WTC11 (cell line): ENCODE results near the gene BCAS3. TPM values are rescaled to one million over a fixed set of nuclear protein-coding genes. Genes with fewer than 3 reads are reported as not detected.

Source experiments
- ATAC-seq: fragments of 200-7000 bp; cut with Tn5 transposase; 2 replicates; pipeline ENCODE4 v1.10.0; 2021; ENCODE audit warnings: mild to moderate bottlenecking, moderate library complexity
- CTCF ChIA-PET: fragments of 300-600 bp; sonication (Branson Sonifier 250); formaldehyde crosslinking; loops from one replicate; lab custom pipeline; 2021; ENCODE audit warnings: antibody characterized with exemption; lab: Charles Lee
- POLR2A ChIA-PET: fragments of 350-600 bp; sonication (Branson Sonifier 250); formaldehyde crosslinking; loops from one replicate; lab custom pipeline; 2021; ENCODE audit warnings: antibody characterized with exemption; lab: Charles Lee
- DNase-seq: peaks from one replicate; pipeline ENCODE4 v3.0.0; 2021; ENCODE audit warnings: low spot score
- H3K27ac Mint-ChIP-seq: 2 replicates; pipeline ENCODE4 v1.8.0; 2021; ENCODE audit warnings: mixed read lengths
- H3K27me3 Mint-ChIP-seq: 2 replicates; pipeline ENCODE4 v1.8.0; 2021; ENCODE audit warnings: low read depth, mild to moderate bottlenecking, moderate library complexity, mixed read lengths
- H3K36me3 Mint-ChIP-seq: 2 replicates; pipeline ENCODE4 v1.8.0; 2021; ENCODE audit warnings: mixed read lengths
- H3K4me1 Mint-ChIP-seq: 2 replicates; pipeline ENCODE4 v1.8.0; 2022; ENCODE audit warnings: mixed read lengths
- H3K4me3 Mint-ChIP-seq: 2 replicates; pipeline ENCODE4 v1.8.0; 2021; ENCODE audit warnings: mild to moderate bottlenecking, moderate library complexity, mixed read lengths
- H3K9me3 Mint-ChIP-seq: 2 replicates; pipeline ENCODE4 v1.8.0; 2021; ENCODE audit warnings: mixed read lengths
- CBFB ChIP-seq: sonication (generic); formaldehyde crosslinking; IDR thresholded peaks from 2 replicates; pipeline ENCODE4 v1.8.1; 2022; ENCODE audit warnings: mild to moderate bottlenecking, low read depth, missing genetic modification reagents
- FOXJ3 ChIP-seq: sonication (generic); formaldehyde crosslinking; IDR thresholded peaks from 2 replicates; pipeline ENCODE4 v1.9.0; 2021; ENCODE audit warnings: missing genetic modification reagents, mild to moderate bottlenecking, borderline replicate concordance
- GRHL2 ChIP-seq: fragments of 250-450 bp; sonication (Bioruptor Pico); IDR thresholded peaks from 2 replicates; pipeline ENCODE4 v1.8.0; 2022; ENCODE audit warnings: mild to moderate bottlenecking, moderate library complexity; ENCODE audit not compliant: insufficient replicate concordance, severe bottlenecking
- GTF2I ChIP-seq: fragments of 250-450 bp; sonication (Bioruptor Pico); conservative IDR thresholded peaks from 2 replicates; pipeline ENCODE4 v1.4.0; 2021; ENCODE audit warnings: mild to moderate bottlenecking
- HMGXB4 ChIP-seq: sonication (generic); formaldehyde crosslinking; IDR thresholded peaks from 2 replicates; pipeline ENCODE4 v1.8.1; 2023; ENCODE audit warnings: mild to moderate bottlenecking, moderate library complexity, missing genetic modification reagents
- IRF1 ChIP-seq: sonication (generic); formaldehyde crosslinking; IDR thresholded peaks from 2 replicates; pipeline ENCODE4 v1.8.0; 2023; ENCODE audit warnings: missing genetic modification reagents
- KAT7 ChIP-seq: sonication (generic); formaldehyde crosslinking; IDR thresholded peaks from 2 replicates; pipeline ENCODE4 v1.8.1; 2023; ENCODE audit warnings: missing genetic modification reagents, mild to moderate bottlenecking, borderline replicate concordance
- MAX ChIP-seq: sonication (generic); formaldehyde crosslinking; IDR thresholded peaks from 2 replicates; pipeline ENCODE4 v1.8.0; 2022; ENCODE audit warnings: mild to moderate bottlenecking, missing genetic modification reagents
- MLX ChIP-seq: sonication (generic); formaldehyde crosslinking; IDR thresholded peaks from 2 replicates; pipeline ENCODE4 v1.8.1; 2023; ENCODE audit warnings: mild to moderate bottlenecking, missing genetic modification reagents, moderate library complexity
- MXD4 ChIP-seq: fragments of 250-450 bp; sonication (Bioruptor Pico); IDR thresholded peaks from 2 replicates; pipeline ENCODE4 v1.8.0; 2021; ENCODE audit warnings: mild to moderate bottlenecking, moderate library complexity, borderline replicate concordance
- NFATC4 ChIP-seq: fragments of 250-450 bp; sonication (Bioruptor Pico); IDR thresholded peaks from 2 replicates; pipeline ENCODE4 v1.9.0; 2021; ENCODE audit warnings: mild to moderate bottlenecking
- NFE2L1 ChIP-seq: sonication (generic); formaldehyde crosslinking; IDR thresholded peaks from 2 replicates; pipeline ENCODE4 v1.8.1; 2023; ENCODE audit warnings: missing genetic modification reagents
- NR1H2 ChIP-seq: sonication (generic); formaldehyde crosslinking; IDR thresholded peaks from 2 replicates; pipeline ENCODE4 v1.9.0; 2021; ENCODE audit warnings: mild to moderate bottlenecking, moderate library complexity, missing genetic modification reagents
- NR2C2 ChIP-seq: sonication (generic); formaldehyde crosslinking; IDR thresholded peaks from 2 replicates; pipeline ENCODE4 v1.8.0; 2022; ENCODE audit warnings: mild to moderate bottlenecking, missing genetic modification reagents
- OVOL2 ChIP-seq: fragments of 250-450 bp; sonication (Bioruptor Pico); IDR thresholded peaks from 2 replicates; pipeline ENCODE4 v1.9.0; 2021; ENCODE audit warnings: mild to moderate bottlenecking, borderline replicate concordance
- SMAD3 ChIP-seq: sonication (generic); formaldehyde crosslinking; IDR thresholded peaks from 2 replicates; pipeline ENCODE4 v1.8.0; 2022; ENCODE audit warnings: missing genetic modification reagents, mild to moderate bottlenecking, borderline replicate concordance
- SOX15 ChIP-seq: fragments of 250-450 bp; sonication (Bioruptor Pico); IDR thresholded peaks from 2 replicates; pipeline ENCODE4 v1.9.0; 2021; ENCODE audit warnings: mild to moderate bottlenecking
- STAT6 ChIP-seq: sonication (generic); formaldehyde crosslinking; conservative IDR thresholded peaks from 2 replicates; pipeline ENCODE4 v1.8.1; 2023; ENCODE audit warnings: mild to moderate bottlenecking, low read depth, missing genetic modification reagents, moderate library complexity
- TEAD4 ChIP-seq: sonication (generic); formaldehyde crosslinking; IDR thresholded peaks from 2 replicates; pipeline ENCODE4 v1.8.0; 2022; ENCODE audit warnings: mild to moderate bottlenecking, missing genetic modification reagents
- ZNF121 ChIP-seq: sonication (generic); formaldehyde crosslinking; IDR thresholded peaks from 2 replicates; pipeline ENCODE4 v1.8.0; 2023; ENCODE audit warnings: missing genetic modification reagents
- ZNF317 ChIP-seq: sonication (generic); formaldehyde crosslinking; IDR thresholded peaks from 2 replicates; pipeline ENCODE4 v1.8.1; 2023; ENCODE audit warnings: low read depth, mild to moderate bottlenecking, moderate library complexity, missing genetic modification reagents, borderline replicate concordance
- ZNF396 ChIP-seq: fragments of 250-450 bp; sonication (Bioruptor Pico); IDR thresholded peaks from 2 replicates; pipeline ENCODE4 v1.8.0; 2021; ENCODE audit warnings: mild to moderate bottlenecking, moderate library complexity, borderline replicate concordance
- ZNF512 ChIP-seq: sonication (generic); formaldehyde crosslinking; IDR thresholded peaks from 2 replicates; pipeline ENCODE4 v1.8.1; 2022; ENCODE audit warnings: missing genetic modification reagents, borderline replicate concordance
- total RNA-seq: library from RNA; stranded (reverse); gene quantifications from 3 replicates; pipeline ENCODE4 v1.2.3, GENCODE V29; 2021

Gene BCAS3
- total RNA-seq, 1 experiment from 2014 or later = 15.5 TPM

GRCh38 chr17:61425682-61426481, 748.2 kb downstream of the BCAS3 start:
- ChIA-PET CTCF (interaction anchor here (0.5 to 2.0 kb wide), 15 partner anchors 9 to 411 kb away, joined by 3 to 9 read pairs (median 4); no protein-coding TSS in a partner anchor), POLR2A (no interaction called here)
- Mint-ChIP-seq H3K4me3 (no peak overlapping the region), H3K27ac (no peak overlapping the region; the same call in 1 of the 2 replicates), H3K36me3 (no peaks in the 10 kb centered on the region), H3K9me3 (no peaks in the 10 kb centered on the region), H3K27me3 (peaks cover 12% of the 10 kb centered on the region), H3K4me1 (peaks cover 7% of the 10 kb centered on the region)
- DNase-seq (peak; percentile 71), ATAC-seq (peak; percentile 96)
- no peak for TF ChIP-seq NFATC4 (CRISPR knock-in tag)
- TF ChIP-seq ZNF121 (CRISPR knock-in tag) = peak; percentile 79; the same call in 1 of the 2 replicates
- TF ChIP-seq GTF2I (CRISPR knock-in tag) = peak; percentile 78; the same call in 1 of the 2 replicates
- no peak for TF ChIP-seq MAX
- TF ChIP-seq, all 79 proteins: peak for 2

GRCh38 chr17:61426482-61427304, 749.0 kb downstream of the BCAS3 start:
- POLR2A ChIA-PET = no interaction called here
- CTCF ChIA-PET = interaction anchor here (0.5 to 2.0 kb wide), 17 partner anchors 10 to 410 kb away, joined by 3 to 9 read pairs (median 3); no protein-coding TSS in a partner anchor
- peaks cover 4% of the 10 kb centered on the region for H3K27me3 Mint-ChIP-seq
- no peak for DNase-seq
- ATAC-seq = no peak
- H3K4me3 Mint-ChIP-seq = no peak overlapping the region
- TF ChIP-seq IRF1 (CRISPR knock-in tag) = no peak
- TF ChIP-seq NR1H2 (CRISPR knock-in tag) = no peak
- TF ChIP-seq ZNF512 = no peak
- no peak for TF ChIP-seq STAT6
- no peak for TF ChIP-seq CBFB
- no peak overlapping the region for H3K27ac Mint-ChIP-seq
- H3K9me3 Mint-ChIP-seq = no peaks in the 10 kb centered on the region
- H3K4me1 Mint-ChIP-seq = peaks cover 7% of the 10 kb centered on the region
- H3K36me3 Mint-ChIP-seq = no peaks in the 10 kb centered on the region

GRCh38 chr17:61427567-61427966, 749.9 kb downstream of the BCAS3 start:
- POLR2A ChIA-PET = no interaction called here
- H3K27me3 Mint-ChIP-seq = peaks cover 3% of the 10 kb centered on the region
- no peak for ATAC-seq
- H3K9me3 Mint-ChIP-seq = no peaks in the 10 kb centered on the region
- CTCF ChIA-PET = interaction anchor here (0.8 to 2.0 kb wide), 9 partner anchors 11 to 157 kb away, joined by 3 to 9 read pairs (median 4); no protein-coding TSS in a partner anchor
- no peak overlapping the region for H3K4me3 Mint-ChIP-seq
- peaks cover 7% of the 10 kb centered on the region for H3K4me1 Mint-ChIP-seq
- H3K36me3 Mint-ChIP-seq = no peaks in the 10 kb centered on the region
- H3K27ac Mint-ChIP-seq = no peak overlapping the region
- no peak for DNase-seq
- TF ChIP-seq FOXJ3 (CRISPR knock-in tag) = no peak
- no peak for TF ChIP-seq TEAD4 (CRISPR knock-in tag)
- no peak for TF ChIP-seq ZNF396 (CRISPR knock-in tag)
- TF ChIP-seq MLX (CRISPR knock-in tag) = no peak
- TF ChIP-seq MXD4 = no peak
- TF ChIP-seq NFE2L1 (CRISPR knock-in tag) = no peak
- no peak for TF ChIP-seq ZNF317 (CRISPR knock-in tag)
- no peak for TF ChIP-seq HMGXB4
- TF ChIP-seq NR2C2 (CRISPR knock-in tag) = no peak
- no peak for TF ChIP-seq NFATC4 (CRISPR knock-in tag)
- no peak for TF ChIP-seq GRHL2 (CRISPR knock-in tag)
- TF ChIP-seq OVOL2 = no peak
- no peak for TF ChIP-seq KAT7
- no peak for TF ChIP-seq SMAD3 (CRISPR knock-in tag)
- no peak for TF ChIP-seq SOX15
